ENCODE results near the gene BCAS3. TPM values are rescaled to one million over a fixed set of nuclear protein-coding genes. Genes with fewer than 3 reads are reported as not detected.
"Not testable (repeated sequence)": the region's sequence is repeated elsewhere in the genome, so short reads cannot be mapped to it uniquely, and the experiment has no call there.

The BCAS3 gene
- 10.6 and 23.1 TPM in 2 replicates for polyA plus RNA-seq (2014; cell fraction: cytosol; rRNA removed)
- 11.9 and 18.6 TPM in 2 replicates for polyA plus RNA-seq (2014; cell fraction: nucleus; rRNA removed)

DNA sequence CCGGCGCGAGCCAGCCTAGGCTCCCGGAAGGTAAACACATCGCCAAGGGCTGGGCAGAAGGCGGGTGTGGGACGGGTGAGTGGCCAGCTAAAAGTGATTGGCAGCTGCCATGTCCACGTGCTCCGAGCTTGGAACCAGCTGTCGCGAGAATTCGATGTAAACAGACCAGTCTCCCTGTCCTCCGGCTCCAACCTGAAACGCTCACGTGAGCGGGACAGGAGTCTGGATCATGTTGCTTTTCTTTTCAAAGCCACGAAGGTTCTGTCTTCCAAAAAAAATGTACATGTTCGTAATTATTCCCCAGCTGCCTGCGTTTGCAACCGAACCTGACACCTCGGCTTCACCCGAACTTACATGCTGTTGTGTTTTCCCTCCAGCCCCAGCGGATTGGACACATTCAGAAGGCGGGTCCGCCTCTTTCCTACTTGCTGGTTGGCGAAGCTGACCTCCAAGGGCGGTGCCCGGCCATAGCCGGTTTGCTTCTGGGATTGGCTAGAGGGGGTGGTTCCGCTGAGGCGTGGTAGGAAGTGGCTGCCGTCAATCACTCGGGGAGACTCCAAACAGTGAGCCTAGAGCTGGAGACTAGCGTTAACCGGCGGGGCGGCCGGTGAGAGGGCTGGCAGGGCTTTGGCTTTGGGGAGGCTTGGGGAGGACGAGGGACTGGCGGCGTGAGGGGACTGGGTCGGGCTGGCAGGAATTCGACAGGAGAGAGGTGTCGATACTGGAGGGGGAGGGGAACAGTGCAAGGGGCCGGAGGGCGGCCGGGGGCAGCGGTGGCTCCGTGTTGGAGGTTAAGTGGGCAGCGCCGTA, at the start of gene BCAS3:
Gene BCAS3 (plus strand): TSS at position 544 of the 810 bp plus-strand sequence.
- peak; percentile 100 for DNase-seq (ENCODE audit: low spot score)

DNA sequence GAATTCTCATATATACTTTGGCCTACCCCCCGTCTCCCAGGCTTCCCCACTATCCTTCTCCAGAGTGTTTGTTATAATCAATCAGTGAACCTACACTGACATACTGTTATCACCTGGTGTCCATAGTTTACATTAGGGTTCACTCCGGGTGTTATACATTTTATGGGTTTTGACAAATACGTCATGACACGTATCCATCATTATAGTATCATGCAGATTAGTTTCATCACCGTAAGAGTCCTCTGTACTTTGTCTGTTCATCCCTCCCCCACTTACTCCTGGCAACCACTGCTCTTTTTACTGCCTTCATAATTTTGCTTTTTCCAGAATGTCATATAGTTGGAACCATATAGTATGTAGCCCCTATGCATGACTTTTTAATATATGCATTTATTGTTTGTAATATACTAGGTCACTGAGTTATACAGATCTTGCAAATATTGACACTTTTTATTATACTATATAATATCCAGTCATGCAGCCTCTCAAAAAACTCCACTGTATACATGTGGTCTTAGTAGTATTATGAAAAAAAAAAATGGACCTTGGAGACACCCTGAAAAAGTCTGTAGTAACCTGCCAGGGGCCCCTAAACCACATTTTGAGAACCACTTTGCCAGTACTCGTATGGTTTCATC, 49.3 kb upstream of the BCAS3 start:
- DNase-seq (ENCODE audit: low spot score): no peak

DNA sequence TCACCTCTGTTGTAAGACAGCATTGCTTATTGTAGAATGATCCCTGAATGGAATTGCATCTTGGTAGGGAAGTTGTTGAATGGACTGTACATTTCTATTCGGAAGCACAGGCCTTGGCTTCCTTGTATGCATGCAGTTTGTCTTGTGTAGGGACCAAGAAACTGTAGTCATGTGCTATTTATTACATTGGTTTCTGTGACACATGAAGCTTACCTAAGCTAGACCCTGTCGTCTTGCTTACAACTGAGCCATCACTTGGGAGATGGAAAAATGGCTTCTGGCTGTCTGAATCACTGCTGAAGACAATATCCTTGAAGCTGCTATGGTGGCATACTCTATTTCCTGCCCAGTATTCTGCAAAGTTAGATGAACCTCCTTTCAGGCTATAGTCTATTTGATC, 48.5 kb upstream of the BCAS3 start:
- DNase-seq (ENCODE audit: low spot score): no peak

DNA sequence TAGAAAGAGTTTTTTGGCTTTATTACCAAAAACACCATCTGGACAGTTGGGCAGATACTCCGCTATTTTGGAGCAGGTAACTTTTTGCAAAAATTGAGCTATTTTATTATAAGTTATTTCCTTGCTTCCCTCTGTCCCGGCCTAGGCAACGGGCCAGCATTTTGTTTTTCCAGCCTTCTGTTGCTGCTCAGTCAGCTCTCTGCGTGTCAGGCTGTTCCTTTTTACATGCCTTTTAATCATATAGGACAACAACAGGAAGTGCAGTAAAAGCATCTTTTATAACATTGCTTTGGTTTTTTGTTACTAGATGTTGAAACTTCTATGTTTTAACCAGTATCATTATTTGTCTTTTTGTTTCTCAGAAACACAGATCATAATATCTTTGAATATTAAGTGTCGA, 47.3 kb upstream of the BCAS3 start:
- DNase-seq (ENCODE audit: low spot score): no peak

DNA sequence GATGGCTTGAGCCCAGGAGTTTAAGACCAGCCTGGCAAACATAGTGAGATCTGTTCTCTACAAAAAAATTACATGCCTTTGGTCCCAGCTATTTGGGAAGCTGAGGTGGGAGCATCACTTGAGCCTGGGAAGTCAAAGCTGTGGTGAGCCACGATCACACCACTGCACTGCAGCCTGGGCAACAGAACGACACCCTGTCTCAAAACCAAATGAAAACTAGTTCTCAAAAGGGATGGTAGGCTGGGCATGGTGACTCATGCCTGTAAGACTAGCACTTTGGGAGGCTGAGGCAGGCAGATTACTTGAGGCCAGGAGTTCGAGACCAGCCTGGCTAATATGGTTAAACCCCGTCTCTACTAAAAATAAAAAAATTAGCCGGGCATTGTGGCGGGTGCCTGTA, 46.5 kb upstream of the BCAS3 start:
- no peak for DNase-seq (ENCODE audit: low spot score)

DNA sequence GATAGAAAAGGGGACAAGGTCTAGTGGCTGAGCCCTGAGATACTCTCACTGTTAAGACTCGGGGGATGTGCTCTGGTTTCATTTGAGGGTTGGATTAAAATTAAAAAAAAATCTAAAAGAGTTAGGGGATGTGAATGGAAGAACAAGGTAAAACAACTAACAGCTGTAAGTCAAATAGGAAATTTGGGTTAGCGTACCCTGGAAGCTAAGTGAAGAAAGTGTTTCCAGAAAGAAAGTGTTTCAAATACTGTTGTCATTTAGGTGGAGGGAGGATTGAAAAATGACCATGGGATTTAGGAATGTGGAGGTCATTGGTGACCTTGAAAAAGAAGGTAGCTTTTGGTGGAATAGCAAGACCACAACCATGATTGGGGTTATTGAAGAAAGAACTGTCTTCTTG, 40.0 kb upstream of the BCAS3 start:
- no peak for DNase-seq (ENCODE audit: low spot score)

DNA sequence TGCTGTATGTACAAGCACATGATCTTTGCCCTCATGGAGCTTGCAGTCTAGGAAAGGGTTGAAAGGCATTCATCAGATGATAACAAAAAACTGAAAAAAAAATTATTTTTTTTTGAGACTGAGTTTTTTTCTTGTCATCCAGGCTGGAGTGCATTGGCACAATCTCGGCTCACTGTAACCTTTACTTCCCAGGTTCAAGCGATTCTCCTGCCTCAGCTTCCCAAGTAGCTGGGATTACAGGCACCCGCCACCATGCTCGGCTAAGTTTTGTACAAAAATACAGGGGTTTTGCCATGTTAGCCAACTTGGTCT, 38.7 kb upstream of the BCAS3 start:
- DNase-seq (ENCODE audit: low spot score): no peak

DNA sequence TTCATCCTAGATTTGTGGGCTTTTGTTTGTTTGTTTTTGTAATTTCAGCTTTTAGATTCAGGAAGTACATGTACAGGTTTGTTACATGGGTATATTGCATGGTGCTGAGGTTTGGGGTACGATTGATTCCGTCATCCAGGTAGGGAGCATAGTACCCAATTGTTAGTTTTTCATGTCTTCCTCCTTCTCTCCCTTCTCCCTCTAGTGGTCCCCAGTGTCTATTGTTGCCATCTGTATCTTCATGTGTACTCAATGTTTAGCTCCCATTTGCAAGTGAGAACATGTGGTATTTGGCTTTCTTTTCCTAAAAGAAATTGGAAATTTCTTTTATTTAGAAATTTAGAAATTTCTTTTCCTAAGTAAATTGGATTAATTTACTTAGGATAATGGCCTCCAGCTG, 37.1 kb upstream of the BCAS3 start:
- peak; percentile 32 for DNase-seq (ENCODE audit: low spot score)

DNA sequence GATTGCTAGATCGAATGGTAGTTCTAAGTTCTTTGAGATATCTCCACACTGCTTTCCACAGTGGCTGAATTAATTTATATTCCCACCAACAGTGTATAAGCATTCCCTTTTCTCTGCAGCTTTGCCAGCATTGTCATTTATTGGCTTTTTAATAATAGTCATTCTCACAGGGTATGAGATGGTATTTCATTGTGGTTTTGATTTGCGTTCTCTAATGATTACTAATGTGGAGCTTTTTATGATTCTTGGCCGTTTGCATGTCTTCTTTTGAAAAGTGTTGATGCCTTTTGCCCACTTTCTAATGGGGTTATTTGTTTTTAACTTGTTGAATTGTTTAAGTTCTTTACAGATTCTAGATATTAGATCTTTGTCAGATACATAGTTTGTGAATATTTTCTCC, 36.5 kb upstream of the BCAS3 start:
- no peak for DNase-seq (ENCODE audit: low spot score)

DNA sequence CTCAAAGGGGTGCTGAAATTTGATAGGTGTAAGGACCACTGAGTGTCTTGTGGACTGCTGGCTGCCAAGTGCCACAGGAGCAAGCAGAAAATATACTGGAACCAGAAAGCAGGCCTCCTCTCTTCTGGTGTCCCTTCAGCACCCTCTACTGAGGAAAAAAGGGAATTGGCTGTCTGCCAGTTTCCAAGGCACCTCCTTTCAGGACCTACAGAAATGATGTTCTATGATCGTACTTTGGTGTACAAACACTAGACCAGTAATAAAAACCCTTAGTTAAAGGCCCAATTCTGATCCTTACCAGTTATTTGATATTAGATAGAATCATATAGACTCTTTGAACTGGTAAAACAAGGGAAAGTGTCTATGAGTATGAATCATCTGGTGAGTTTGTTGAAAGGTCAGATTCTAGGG, 35.8 kb upstream of the BCAS3 start:
- peak; percentile 83 for DNase-seq (ENCODE audit: low spot score)

DNA sequence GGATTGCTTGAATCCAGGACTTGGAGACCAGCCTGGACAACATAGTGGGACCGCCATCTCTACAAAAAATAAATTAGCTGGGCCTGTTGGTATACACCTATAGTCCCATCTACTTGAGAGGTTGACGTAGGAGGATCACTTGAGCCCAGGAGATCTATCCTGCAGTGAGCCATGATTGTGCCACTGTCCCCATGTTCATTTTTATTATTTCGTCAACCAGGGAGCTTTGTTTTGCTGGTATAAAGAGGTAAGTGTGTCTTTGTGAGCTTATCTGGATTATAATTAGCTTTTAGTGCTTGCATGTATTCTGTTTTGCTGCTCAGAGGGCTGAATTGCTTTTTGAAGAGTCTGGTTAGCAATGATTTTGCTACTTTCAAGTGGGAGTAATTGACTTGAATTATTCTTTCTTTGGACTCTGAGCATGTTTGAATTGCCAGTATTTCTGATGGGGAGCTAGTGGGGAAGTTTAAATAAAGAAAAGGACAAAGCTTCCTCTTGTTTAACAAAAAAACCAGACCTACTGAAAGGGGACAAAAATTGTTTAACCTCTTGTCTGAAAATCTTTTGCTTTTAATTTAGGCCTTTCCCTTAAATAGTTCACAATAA, 31.6 kb upstream of the BCAS3 start:
- no peak for DNase-seq (ENCODE audit: low spot score)

DNA sequence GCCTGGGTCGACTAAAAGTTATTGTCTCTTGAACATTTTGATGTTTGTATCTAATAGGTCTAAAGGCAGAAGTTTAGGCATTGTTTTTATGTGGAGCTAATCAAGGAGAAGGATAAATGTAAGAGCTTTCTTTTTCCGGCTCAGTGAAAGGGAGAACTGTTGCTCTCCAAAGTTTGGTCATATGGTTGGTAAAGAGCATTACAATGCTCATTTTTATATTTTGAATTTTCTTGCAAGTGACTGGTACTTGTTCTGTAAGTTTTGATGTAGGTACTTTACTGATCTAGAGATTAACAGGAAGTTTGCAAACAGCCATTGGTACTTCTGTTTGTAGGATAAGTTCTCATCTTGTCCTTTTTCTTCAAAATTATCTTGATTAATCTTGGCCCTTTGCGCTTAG, 30.9 kb upstream of the BCAS3 start:
- no peak for DNase-seq (ENCODE audit: low spot score)

DNA sequence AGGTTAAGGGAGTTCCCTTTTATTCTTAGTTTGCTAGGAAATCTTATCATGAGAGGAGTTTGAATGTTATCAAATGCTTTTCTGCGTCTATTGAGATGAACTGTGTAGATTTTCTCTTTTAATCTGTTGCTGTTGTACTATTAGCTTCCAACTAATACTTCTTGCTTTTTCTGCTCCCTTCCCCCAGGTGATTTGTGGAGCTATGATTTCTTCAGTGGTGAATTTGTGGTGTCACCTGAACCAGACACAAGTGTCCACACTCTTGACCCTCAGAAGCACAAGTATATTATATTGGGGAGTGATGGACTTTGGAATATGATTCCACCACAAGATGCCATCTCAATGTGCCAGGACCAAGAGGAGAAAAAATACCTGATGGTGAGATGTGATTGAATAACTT, 29.9 kb upstream of the BCAS3 start:
- DNase-seq (ENCODE audit: low spot score): no peak

DNA sequence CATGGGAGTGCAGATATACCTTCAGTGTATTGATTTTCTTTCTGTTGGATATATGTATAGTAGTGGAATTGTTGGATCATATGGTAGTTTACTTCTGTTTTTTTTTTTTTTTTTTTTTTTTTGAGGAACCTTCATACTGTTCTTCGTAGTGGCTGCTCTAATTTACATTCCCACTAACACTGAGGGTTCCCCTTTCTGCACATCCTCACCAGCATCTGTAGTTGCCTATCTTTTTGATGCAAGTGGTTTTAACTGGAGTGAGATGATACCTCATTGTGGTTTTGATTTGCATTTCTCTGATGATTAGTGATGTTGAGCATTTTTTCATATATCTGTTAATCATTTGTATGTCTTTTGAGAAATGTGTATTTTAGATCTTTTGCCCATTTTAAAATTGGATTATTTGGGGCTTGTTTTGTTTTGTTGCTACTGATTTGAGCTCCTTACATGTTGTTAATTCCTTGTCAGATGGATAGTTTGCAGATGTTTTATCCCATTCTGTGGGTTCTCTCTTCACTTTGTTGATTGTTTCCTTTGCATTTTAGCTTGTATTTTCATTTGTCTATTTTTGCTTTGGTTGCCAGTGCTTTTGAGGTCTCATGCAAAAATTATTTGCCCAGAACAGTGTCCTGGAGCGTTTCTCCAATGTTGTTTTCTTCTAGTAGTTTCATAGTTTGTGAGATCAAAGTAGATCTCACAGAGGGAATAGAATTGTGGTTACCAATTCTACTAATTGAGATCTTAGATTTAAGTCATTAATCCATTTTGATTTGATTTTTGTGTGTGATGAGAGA, 25.0 kb upstream of the BCAS3 start:
- no peak for DNase-seq (ENCODE audit: low spot score)

DNA sequence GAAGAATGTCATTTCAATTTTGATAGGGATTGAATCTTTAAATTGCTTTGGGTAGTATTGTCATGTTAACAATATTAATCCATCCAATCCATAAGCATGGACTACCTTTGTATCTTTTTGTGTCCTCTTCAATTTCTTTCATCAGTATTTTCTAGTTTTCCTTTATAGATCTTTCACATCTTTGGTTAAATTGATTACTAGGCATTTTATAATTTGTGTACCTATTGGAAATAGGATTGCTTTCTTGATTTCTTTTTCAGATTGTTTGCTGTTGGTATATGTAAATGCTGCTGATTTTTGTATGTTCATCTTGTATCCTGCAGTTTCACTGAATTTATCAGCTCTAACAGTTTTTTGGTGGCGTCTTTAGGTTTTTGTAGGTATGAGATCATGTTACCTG, 24.1 kb upstream of the BCAS3 start:
- no peak for DNase-seq (ENCODE audit: low spot score)

DNA sequence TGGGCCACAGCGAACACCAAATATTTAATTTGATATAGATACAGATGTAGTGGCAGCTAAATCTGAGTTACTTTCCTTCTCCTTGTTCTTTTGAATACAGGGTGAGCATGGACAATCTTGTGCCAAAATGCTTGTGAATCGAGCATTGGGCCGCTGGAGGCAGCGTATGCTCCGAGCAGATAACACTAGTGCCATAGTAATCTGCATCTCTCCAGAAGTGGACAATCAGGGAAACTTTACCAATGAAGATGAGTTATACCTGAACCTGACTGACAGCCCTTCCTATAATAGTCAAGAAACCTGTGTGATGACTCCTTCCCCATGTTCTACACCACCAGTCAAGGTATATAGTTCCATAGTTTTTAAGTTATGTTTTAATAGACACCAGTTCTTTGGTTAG, 21.2 kb upstream of the BCAS3 start:
- no peak for DNase-seq (ENCODE audit: low spot score)

DNA sequence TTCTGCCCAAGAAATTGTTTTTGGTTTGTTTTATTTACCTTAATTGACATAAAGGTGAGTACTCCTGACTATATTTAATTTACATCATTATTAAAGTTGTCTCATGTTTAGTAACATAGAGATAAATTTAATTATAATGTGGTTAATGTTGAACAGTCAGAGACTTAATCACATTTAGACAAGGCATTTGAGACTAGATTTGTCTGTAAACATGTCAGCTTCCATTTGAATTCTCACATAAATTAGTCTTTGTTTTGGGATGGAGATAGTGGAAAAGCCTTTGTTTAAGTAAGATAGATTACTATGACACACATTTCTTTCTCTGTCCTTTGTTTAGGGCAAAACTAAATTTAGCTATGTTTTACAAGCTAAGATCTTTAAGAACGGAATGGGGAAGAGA, 18.5 kb upstream of the BCAS3 start:
- DNase-seq (ENCODE audit: low spot score): no peak

DNA sequence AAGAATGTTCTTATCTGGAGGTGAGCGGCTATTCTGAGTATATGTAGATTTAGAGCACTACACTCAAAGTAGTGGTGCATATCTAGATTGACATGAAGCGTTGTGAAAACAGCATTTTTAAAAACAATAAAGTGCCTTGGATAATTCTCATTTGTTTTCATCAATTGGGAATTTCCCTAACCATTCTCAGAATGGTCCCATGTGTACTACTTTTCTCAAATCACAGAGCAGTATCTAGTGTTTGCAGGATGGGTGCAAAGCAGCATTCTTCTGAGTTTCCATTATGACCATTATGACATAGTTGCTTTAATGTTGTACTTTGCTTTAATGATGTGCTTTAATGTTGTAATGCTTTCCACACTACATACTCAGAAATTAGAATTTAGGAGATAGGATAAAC, 16.2 kb upstream of the BCAS3 start:
- DNase-seq (ENCODE audit: low spot score): no peak

DNA sequence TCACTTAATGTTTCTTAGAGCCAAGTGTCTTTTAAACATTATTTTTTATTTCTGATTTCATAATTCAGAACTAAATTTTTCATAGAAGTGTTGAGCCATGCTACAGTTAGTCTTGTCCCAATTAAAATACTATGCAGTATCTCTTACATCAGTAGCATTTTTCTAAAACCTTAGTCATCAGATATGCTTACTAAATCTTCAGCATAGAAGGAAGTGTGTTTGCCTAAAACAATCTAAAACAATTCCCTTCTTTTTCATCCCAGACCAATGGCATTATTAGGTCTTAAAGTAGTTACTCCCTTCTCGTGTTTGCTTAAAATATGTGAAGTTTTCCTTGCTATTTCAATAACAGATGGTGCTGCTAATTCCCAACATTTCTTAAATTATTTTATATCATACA, 13.6 kb upstream of the BCAS3 start:
- DNase-seq (ENCODE audit: low spot score): no peak

DNA sequence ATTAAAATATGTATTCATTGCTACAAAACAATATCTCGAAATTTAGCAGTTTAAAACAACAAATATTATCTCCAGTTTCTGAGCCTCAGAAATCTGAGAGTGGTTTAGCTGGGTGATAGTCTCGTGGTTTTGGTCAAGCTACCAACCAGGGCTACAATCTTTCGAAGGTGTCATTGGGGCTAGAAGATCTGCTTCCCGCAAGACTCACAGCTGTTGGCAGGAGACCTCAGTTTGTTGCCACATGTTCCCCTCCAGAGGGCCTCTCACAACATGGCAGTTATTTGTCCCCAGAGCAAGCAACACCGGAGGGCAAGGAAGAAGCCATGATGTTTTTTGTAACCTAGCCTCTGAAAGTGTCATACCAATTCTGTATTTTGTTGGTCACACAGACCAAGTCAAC, 12.0 kb upstream of the BCAS3 start:
- no peak for DNase-seq (ENCODE audit: low spot score)

DNA sequence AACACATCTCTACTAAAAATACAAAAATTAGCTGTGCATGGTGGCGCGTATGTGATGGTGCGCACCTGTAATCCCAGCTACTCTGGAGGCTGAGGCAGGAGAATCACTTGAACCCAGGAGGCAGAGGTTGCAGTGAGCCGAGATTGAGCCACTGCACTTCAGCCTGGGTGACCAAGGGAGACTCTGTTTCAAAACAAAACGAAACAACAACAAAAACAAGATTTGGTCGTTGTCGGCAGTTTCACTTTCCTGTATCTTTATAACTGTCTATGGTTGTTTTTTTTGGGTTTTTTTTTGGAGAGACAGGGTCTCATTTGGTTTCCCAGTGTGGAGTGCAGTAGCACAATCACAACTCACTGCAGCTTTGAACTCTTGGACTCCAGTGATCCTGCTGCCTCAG, 8.9 kb upstream of the BCAS3 start:
- not testable (repeated sequence) for DNase-seq (ENCODE audit: low spot score)

DNA sequence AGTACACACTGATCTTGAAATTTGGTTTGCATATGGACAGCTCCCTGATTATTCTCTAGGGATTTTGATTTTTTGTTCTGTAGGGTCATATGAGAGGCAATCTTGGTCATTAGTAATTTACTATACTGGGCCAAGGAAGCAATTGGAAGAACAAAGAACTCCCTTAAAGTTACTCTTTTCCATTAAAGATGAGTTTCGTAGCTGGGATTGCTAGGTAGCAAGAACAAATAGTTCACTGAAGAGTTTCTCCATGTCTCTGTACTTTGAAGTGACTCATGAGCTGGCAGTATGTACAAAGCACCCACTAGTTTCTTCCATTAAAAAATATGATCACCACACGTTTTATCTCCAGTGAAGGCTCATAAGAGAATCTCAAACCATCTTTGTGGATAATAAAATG, 6.2 kb upstream of the BCAS3 start:
- no peak for DNase-seq (ENCODE audit: low spot score)

All from SK-N-DZ (cell line).